ENCODE results near the gene BCL3.
A peak's percentile ranks its signal among the peaks of the same experiment; 100 is the strongest.

BCL3 gene

GRCh38 chr19:44807162-44807561 is 58.7 kb downstream of the BCL3 start:
- Histone ChIP-seq H3K79me2 (ENCODE audit: low read length) (no peaks in the 10 kb centered on the region), H3K9me3 (ENCODE audit: insufficient read depth, low read length) (no peaks in the 10 kb centered on the region), H3K9ac (ENCODE audit: low read length) (no peak overlapping the region), H3K36me3 (replicated peaks; ENCODE audit: low read depth, low read length) (no peaks in the 10 kb centered on the region), H3K27me3 (ENCODE audit: low read depth, low read length) (peaks cover 47% of the 10 kb centered on the region), H2AFZ (ENCODE audit: low read depth, low read length) (no peak overlapping the region), H3K4me2 (ENCODE audit: low read length) (no peak overlapping the region), H3K27ac (ENCODE audit: low read length) (no peak overlapping the region), H4K20me1 (ENCODE audit: insufficient read depth, low read length) (no peaks in the 10 kb centered on the region), H3K4me1 (ENCODE audit: low read length) (0 out of 2 replicates have a peak, but pooled peaks cover 3% of the 10 kb centered on the region), H3K4me3 (ENCODE audit: low read length) (no peak overlapping the region)
- no peak for TF ChIP-seq CTCF (IDR thresholded peaks at IDR 0.05; ENCODE audit: low read depth, low read length)
- TF ChIP-seq EZH2phosphoT487 (IDR thresholded peaks at IDR 0.05; ENCODE audit: low read depth): no peak

GRCh38 chr19:44807652-44808462 is 59.3 kb downstream of the BCL3 start:
- H3K4me3 ChIP-seq (ENCODE audit: low read length): no peak overlapping the region
- no peak overlapping the region for H3K27ac ChIP-seq (ENCODE audit: low read length)
- H3K4me2 ChIP-seq (ENCODE audit: low read length): no peak overlapping the region
- no peaks in the 10 kb centered on the region for H4K20me1 ChIP-seq (ENCODE audit: insufficient read depth, low read length)
- H3K4me1 ChIP-seq (ENCODE audit: low read length): 0 out of 2 replicates have a peak, but pooled peaks cover 2% of the 10 kb centered on the region
- peaks cover 40% of the 10 kb centered on the region for H3K27me3 ChIP-seq (ENCODE audit: low read depth, low read length)
- no peaks in the 10 kb centered on the region for H3K36me3 ChIP-seq (replicated peaks; ENCODE audit: low read depth, low read length)
- no peaks in the 10 kb centered on the region for H3K79me2 ChIP-seq (ENCODE audit: low read length)
- no peak overlapping the region for H2AFZ ChIP-seq (ENCODE audit: low read depth, low read length)
- H3K9ac ChIP-seq (ENCODE audit: low read length): no peak overlapping the region
- TF ChIP-seq EZH2phosphoT487 (IDR thresholded peaks at IDR 0.05; ENCODE audit: low read depth) (no peak), CTCF (IDR thresholded peaks at IDR 0.05; ENCODE audit: low read depth, low read length) (peak; percentile 69)
- H3K9me3 ChIP-seq (ENCODE audit: insufficient read depth, low read length): no peaks in the 10 kb centered on the region

GRCh38 chr19:44808463-44809371 is 60.2 kb downstream of the BCL3 start, which contains the start of gene BCAM:
BCAM (plus strand) TSS chr19:44809103; CDS start chr19:44809125, 22 bp downstream.
- no peak within 1 kb of the TSS for H3K9ac ChIP-seq (ENCODE audit: low read length)
- no peaks in the 10 kb centered on the region for H4K20me1 ChIP-seq (ENCODE audit: insufficient read depth, low read length)
- H3K36me3 ChIP-seq (replicated peaks; ENCODE audit: low read depth, low read length): no peaks in the 10 kb centered on the region
- H3K4me1 ChIP-seq (ENCODE audit: low read length): no peaks in the 10 kb centered on the region
- TF ChIP-seq EZH2phosphoT487 (IDR thresholded peaks at IDR 0.05; ENCODE audit: low read depth): no peak
- TF ChIP-seq CTCF (IDR thresholded peaks at IDR 0.05; ENCODE audit: low read depth, low read length): no peak
- no peak within 1 kb of the TSS for H3K4me3 ChIP-seq (ENCODE audit: low read length)
- H3K27me3 ChIP-seq (ENCODE audit: low read depth, low read length): peaks cover 35% of the 10 kb centered on the region
- H3K9me3 ChIP-seq (ENCODE audit: insufficient read depth, low read length): no peaks in the 10 kb centered on the region
- H2AFZ ChIP-seq (ENCODE audit: low read depth, low read length): no peak within 1 kb of the TSS
- no peak within 1 kb of the TSS for H3K27ac ChIP-seq (ENCODE audit: low read length)
- no peaks in the 10 kb centered on the region for H3K79me2 ChIP-seq (ENCODE audit: low read length)
- no peak within 1 kb of the TSS for H3K4me2 ChIP-seq (ENCODE audit: low read length)

Measured in OCI-LY3 (cell line).